DOHH2 (cell line): Measurements from ENCODE around the gene CIDEA.

Source experiments
- H3F3A ChIP-seq: fragments of 200-600 bp; sonication (generic), shearing (Covaris generic); 2 replicates; pipeline ENCODE4 v1.6.0; 2016; ENCODE audit warnings: antibody characterized with exemption, mild to moderate bottlenecking; ENCODE audit not compliant: control insufficient read depth, insufficient read depth
- H3K27ac ChIP-seq: fragments of 200-600 bp; sonication (generic); 2 replicates; pipeline ENCODE4 v1.5.1; 2014; ENCODE audit warnings: low read depth, mild to moderate bottlenecking, low read length, moderate library complexity
- H3K27me3 ChIP-seq: fragments of 200-600 bp; sonication (generic); 2 replicates; pipeline ENCODE4 v1.6.1; 2014; ENCODE audit warnings: mild to moderate bottlenecking, low read length, mixed read lengths; ENCODE audit not compliant: control insufficient read depth
- H3K36me3 ChIP-seq: fragments of 200-600 bp; sonication (generic); 2 replicates; pipeline ENCODE4 v1.6.1; 2014; ENCODE audit warnings: mild to moderate bottlenecking, low read length, moderate library complexity, mixed read lengths; ENCODE audit not compliant: control insufficient read depth
- H3K4me1 ChIP-seq: fragments of 200-600 bp; sonication (generic); 2 replicates; pipeline ENCODE4 v1.6.1; 2014; ENCODE audit warnings: mild to moderate bottlenecking, low read length, mixed read lengths; ENCODE audit not compliant: control insufficient read depth
- H3K4me2 ChIP-seq: fragments of 200-600 bp; sonication (generic); 2 replicates; pipeline ENCODE4 v1.6.0; 2014; ENCODE audit warnings: mild to moderate bottlenecking, low read length, moderate library complexity
- H3K4me3 ChIP-seq: fragments of 200-600 bp; sonication (generic); 2 replicates; pipeline ENCODE4 v1.5.1; 2014; ENCODE audit warnings: mild to moderate bottlenecking, low read length, mixed read lengths
- H3K79me2 ChIP-seq: fragments of 200-600 bp; sonication (generic); 2 replicates; pipeline ENCODE4 v1.6.1; 2014; ENCODE audit warnings: mild to moderate bottlenecking, low read length, mixed read lengths; ENCODE audit not compliant: control insufficient read depth
- H3K9me2 ChIP-seq: fragments of 200-600 bp; sonication (generic); replicated peaks from 2 replicates; pipeline ENCODE4 v1.6.1; 2014; ENCODE audit warnings: mild to moderate bottlenecking, low read length, mixed read lengths; ENCODE audit not compliant: control insufficient read depth
- H3K9me3 ChIP-seq: fragments of 200-600 bp; sonication (generic); 2 replicates; pipeline ENCODE4 v1.6.1; 2014; ENCODE audit warnings: antibody characterized with exemption, low read length, mixed read lengths; ENCODE audit not compliant: control insufficient read depth, insufficient read depth
- H4K20me1 ChIP-seq: fragments of 200-600 bp; sonication (generic); 2 replicates; pipeline ENCODE4 v1.6.0; 2014; ENCODE audit warnings: low read depth, mild to moderate bottlenecking, antibody characterized with exemption, low read length, moderate library complexity; ENCODE audit not compliant: control insufficient read depth, insufficient read depth
- EZH2phosphoT487 ChIP-seq: fragments of 200-600 bp; sonication (generic); IDR thresholded peaks from 2 replicates; pipeline ENCODE4 v1.6.1; 2017; ENCODE audit warnings: borderline replicate concordance, mild to moderate bottlenecking, antibody characterized with exemption, low read length, moderate library complexity, mixed read lengths
- TF ChIP-seq, protein P1 (sequence below): fragments of 200-600 bp; sonication (generic); IDR thresholded peaks from one replicate; pipeline ENCODE4 v1.5.1; 2014; ENCODE audit warnings: antibody characterized with exemption, mild to moderate bottlenecking, low read depth, low read length; ENCODE audit not compliant: poor library complexity, severe bottlenecking

The CIDEA gene

DNA sequence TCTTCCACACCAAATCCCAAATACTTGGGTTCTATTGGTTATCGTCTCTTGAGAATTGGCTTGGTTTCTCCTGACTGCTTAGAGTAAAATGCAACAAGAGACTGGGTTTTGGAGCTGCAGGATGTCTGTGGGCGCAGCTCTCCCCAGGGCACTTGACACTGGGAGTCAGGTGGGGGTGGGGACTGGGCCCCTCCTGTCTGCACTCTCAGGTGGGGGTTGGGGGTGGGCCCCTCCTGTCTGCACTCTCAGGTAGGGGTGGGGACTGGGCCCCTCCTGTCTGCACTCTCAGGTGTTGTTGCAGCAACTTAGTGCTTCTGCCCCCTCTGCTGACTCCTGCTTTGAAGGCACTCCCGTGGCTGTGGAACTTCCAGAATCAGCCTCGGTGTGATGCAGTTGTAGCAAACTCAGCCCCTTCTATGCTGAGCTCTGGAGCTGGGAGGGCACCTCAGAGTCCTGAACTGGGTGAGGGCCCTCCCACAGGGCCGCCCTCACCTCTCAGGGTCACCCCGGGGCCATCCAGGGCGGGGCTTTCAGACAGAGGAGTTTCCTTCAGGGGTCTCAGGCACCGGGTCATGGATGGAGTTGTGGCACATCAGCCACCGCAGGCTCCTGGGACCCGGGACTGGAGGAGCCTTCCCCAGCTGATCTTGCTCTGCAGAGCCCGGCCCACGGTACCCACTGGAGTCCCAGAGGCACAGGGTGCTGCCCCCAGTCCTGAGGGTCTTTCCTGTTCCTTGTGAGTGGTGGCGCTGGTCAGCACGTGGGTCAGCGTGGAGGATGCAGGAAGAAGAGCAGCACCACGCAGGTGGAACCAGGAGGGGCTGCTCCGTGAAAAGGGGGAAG, 22.9 kb upstream of the CIDEA start:
- Histone ChIP-seq H3K4me2 (no peak overlapping the region), H3F3A (no peaks in the 10 kb centered on the region), H3K4me3 (no peak overlapping the region), H3K79me2 (no peaks in the 10 kb centered on the region), H3K4me1 (no peaks in the 10 kb centered on the region), H3K9me2 (no peaks in the 10 kb centered on the region), H4K20me1 (no peaks in the 10 kb centered on the region), H3K27ac (no peak overlapping the region), H3K36me3 (no peaks in the 10 kb centered on the region), H3K9me3 (no peaks in the 10 kb centered on the region), H3K27me3 (no peaks in the 10 kb centered on the region)
- TF ChIP-seq, protein P1, sequence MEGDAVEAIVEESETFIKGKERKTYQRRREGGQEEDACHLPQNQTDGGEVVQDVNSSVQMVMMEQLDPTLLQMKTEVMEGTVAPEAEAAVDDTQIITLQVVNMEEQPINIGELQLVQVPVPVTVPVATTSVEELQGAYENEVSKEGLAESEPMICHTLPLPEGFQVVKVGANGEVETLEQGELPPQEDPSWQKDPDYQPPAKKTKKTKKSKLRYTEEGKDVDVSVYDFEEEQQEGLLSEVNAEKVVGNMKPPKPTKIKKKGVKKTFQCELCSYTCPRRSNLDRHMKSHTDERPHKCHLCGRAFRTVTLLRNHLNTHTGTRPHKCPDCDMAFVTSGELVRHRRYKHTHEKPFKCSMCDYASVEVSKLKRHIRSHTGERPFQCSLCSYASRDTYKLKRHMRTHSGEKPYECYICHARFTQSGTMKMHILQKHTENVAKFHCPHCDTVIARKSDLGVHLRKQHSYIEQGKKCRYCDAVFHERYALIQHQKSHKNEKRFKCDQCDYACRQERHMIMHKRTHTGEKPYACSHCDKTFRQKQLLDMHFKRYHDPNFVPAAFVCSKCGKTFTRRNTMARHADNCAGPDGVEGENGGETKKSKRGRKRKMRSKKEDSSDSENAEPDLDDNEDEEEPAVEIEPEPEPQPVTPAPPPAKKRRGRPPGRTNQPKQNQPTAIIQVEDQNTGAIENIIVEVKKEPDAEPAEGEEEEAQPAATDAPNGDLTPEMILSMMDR: no peak
- no peak for TF ChIP-seq EZH2phosphoT487

DNA sequence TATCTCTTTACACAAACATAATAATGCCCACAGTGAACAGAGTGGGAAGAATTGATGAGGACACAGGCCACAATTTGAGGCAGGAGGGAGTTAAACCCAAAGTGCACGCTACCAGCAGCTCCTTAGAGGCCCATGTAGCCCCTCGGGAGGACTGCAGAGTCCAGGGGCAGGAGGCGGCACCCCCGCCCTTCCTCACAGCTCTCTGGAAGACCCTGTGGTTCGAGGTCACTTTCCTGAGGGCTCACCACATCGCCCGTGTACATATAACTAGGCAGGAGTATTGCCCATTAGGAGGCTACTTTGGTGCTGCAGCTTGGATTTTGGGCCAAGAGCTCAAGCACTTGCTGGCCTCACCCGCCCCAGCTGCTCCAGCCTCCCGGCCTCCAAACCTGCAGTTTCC, 22.2 kb upstream of the CIDEA start:
- H3K36me3 ChIP-seq: no peaks in the 10 kb centered on the region
- H3K9me2 ChIP-seq: no peaks in the 10 kb centered on the region
- no peak overlapping the region for H3K4me3 ChIP-seq
- 0 out of 2 replicates have a peak, but pooled peaks cover 2% of the 10 kb centered on the region for H3K27me3 ChIP-seq
- H3K4me1 ChIP-seq: peaks cover 3% of the 10 kb centered on the region; the same call in 1 of the 2 replicates
- TF ChIP-seq EZH2phosphoT487: no peak
- TF ChIP-seq, protein P1: no peak
- H3K9me3 ChIP-seq: no peaks in the 10 kb centered on the region
- no peaks in the 10 kb centered on the region for H3K79me2 ChIP-seq
- no peak overlapping the region for H3K27ac ChIP-seq
- no peaks in the 10 kb centered on the region for H4K20me1 ChIP-seq
- no peak overlapping the region for H3K4me2 ChIP-seq
- H3F3A ChIP-seq: no peaks in the 10 kb centered on the region

DNA sequence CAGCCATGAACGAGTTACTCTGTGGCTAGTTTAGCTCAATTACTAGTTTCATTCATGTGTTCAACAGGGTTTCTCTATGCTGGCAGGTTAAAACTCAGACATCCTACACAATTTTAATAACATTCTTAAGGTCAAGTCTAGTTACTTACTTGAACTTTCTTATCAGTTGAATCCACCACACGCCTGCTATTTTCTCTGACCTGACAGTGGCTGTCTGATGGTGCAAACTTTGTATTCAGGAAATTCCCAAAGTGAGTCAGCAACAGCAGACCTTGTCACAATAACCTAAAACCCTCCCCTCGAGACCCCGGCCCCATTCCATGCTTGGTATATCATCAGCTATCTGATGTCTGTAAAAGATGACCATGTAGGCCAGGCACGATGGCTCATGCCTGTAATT, 20.8 kb upstream of the CIDEA start:
- H3K4me3 ChIP-seq: no peak overlapping the region
- 0 out of 2 replicates have a peak, but pooled peaks cover 3% of the 10 kb centered on the region for H3K27me3 ChIP-seq
- no peaks in the 10 kb centered on the region for H3F3A ChIP-seq
- TF ChIP-seq, protein P1: no peak
- TF ChIP-seq EZH2phosphoT487: no peak
- no peaks in the 10 kb centered on the region for H3K36me3 ChIP-seq
- no peak overlapping the region for H3K4me2 ChIP-seq
- H3K4me1 ChIP-seq: peaks cover 4% of the 10 kb centered on the region; the same call in 1 of the 2 replicates
- H3K79me2 ChIP-seq: no peaks in the 10 kb centered on the region
- no peaks in the 10 kb centered on the region for H4K20me1 ChIP-seq
- no peak overlapping the region for H3K27ac ChIP-seq
- H3K9me3 ChIP-seq: no peaks in the 10 kb centered on the region
- no peaks in the 10 kb centered on the region for H3K9me2 ChIP-seq
